ENCODE data around the gene NAB1.

The NAB1 gene

DNA sequence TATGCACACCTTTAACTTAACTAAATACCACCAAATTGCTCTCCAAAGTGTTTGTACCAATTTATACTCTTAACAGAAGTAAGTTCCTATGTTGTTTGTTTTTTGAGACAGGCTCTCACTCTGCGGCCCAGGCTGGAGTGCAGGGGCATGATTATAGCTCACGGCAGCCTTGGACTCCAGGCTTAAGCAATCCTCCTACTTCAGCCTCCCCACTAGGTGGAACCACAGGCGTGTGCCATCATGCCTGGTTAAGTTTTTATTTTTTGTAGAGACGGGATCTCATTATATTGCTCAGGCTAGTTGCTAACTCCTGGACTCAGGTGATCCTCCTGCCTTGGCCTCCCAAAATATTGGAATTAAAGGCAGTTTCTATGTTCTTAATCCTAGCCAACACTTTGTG, 13.1 kb upstream of the NAB1 start:
- no peaks in the 10 kb centered on the region for H3K79me2 ChIP-seq (ENCODE audit: insufficient read depth, low read length)
- H3F3A ChIP-seq (ENCODE audit: insufficient read depth): no peaks in the 10 kb centered on the region
- no peak overlapping the region for H3K4me3 ChIP-seq (ENCODE audit: insufficient read depth, low read length, poor library complexity, severe bottlenecking)
- TF ChIP-seq, protein P1, sequence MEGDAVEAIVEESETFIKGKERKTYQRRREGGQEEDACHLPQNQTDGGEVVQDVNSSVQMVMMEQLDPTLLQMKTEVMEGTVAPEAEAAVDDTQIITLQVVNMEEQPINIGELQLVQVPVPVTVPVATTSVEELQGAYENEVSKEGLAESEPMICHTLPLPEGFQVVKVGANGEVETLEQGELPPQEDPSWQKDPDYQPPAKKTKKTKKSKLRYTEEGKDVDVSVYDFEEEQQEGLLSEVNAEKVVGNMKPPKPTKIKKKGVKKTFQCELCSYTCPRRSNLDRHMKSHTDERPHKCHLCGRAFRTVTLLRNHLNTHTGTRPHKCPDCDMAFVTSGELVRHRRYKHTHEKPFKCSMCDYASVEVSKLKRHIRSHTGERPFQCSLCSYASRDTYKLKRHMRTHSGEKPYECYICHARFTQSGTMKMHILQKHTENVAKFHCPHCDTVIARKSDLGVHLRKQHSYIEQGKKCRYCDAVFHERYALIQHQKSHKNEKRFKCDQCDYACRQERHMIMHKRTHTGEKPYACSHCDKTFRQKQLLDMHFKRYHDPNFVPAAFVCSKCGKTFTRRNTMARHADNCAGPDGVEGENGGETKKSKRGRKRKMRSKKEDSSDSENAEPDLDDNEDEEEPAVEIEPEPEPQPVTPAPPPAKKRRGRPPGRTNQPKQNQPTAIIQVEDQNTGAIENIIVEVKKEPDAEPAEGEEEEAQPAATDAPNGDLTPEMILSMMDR (IDR thresholded peaks at IDR 0.05; ENCODE audit: insufficient read depth, low read length, poor library complexity, severe bottlenecking): no peak
- TF ChIP-seq EZH2phosphoT487 (conservative IDR thresholded peaks at IDR 0.05; ENCODE audit: low read length): no peak
- no peaks in the 10 kb centered on the region for H3K36me3 ChIP-seq (ENCODE audit: low read length)
- no peak overlapping the region for H3K4me2 ChIP-seq (ENCODE audit: low read depth, low read length, poor library complexity, severe bottlenecking)
- H4K20me1 ChIP-seq (ENCODE audit: low read depth, low read length): no peaks in the 10 kb centered on the region
- H3K27me3 ChIP-seq (ENCODE audit: low read length): no peaks in the 10 kb centered on the region
- no peak overlapping the region for H2AFZ ChIP-seq (ENCODE audit: low read depth, low read length, severe bottlenecking)
- H3K9me2 ChIP-seq (replicated peaks; ENCODE audit: insufficient read depth, low read length): no peaks in the 10 kb centered on the region
- H3K27ac ChIP-seq (ENCODE audit: low read depth, low read length): no peak overlapping the region
- no peaks in the 10 kb centered on the region for H3K9me3 ChIP-seq (ENCODE audit: insufficient read depth, low read length)
- no peak overlapping the region for H3K9ac ChIP-seq (ENCODE audit: low read length)

DNA sequence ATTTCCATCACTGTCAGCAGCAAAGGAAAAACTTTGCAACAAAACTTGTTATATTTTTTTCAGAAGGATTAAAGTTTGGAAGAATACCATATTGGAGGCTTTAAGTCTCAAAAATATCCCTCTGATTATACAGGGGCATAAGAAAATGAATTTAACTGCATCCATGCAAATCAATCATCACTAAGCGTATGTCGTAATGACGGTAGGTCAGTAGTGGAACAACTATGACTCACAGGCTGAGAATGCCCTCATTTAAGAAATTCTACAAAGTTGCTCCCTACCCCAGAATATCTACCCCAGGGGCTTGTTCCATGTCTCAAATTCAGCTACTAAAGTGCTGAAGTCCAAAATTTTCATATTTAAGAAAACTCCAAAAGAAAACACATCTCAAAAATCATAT, 12.5 kb upstream of the NAB1 start:
- no peaks in the 10 kb centered on the region for H4K20me1 ChIP-seq (ENCODE audit: low read depth, low read length)
- H3K4me2 ChIP-seq (ENCODE audit: low read depth, low read length, poor library complexity, severe bottlenecking): no peak overlapping the region
- H3K36me3 ChIP-seq (ENCODE audit: low read length): no peaks in the 10 kb centered on the region
- H2AFZ ChIP-seq (ENCODE audit: low read depth, low read length, severe bottlenecking): no peak overlapping the region
- H3K4me3 ChIP-seq (ENCODE audit: insufficient read depth, low read length, poor library complexity, severe bottlenecking): no peak overlapping the region
- TF ChIP-seq EZH2phosphoT487 (conservative IDR thresholded peaks at IDR 0.05; ENCODE audit: low read length): no peak
- TF ChIP-seq, protein P1 (IDR thresholded peaks at IDR 0.05; ENCODE audit: insufficient read depth, low read length, poor library complexity, severe bottlenecking): no peak
- no peak overlapping the region for H3K9ac ChIP-seq (ENCODE audit: low read length)
- H3K79me2 ChIP-seq (ENCODE audit: insufficient read depth, low read length): no peaks in the 10 kb centered on the region
- no peaks in the 10 kb centered on the region for H3F3A ChIP-seq (ENCODE audit: insufficient read depth)
- no peaks in the 10 kb centered on the region for H3K9me3 ChIP-seq (ENCODE audit: insufficient read depth, low read length)
- no peak overlapping the region for H3K27ac ChIP-seq (ENCODE audit: low read depth, low read length)
- no peaks in the 10 kb centered on the region for H3K9me2 ChIP-seq (replicated peaks; ENCODE audit: insufficient read depth, low read length)
- H3K27me3 ChIP-seq (ENCODE audit: low read length): no peaks in the 10 kb centered on the region

DNA sequence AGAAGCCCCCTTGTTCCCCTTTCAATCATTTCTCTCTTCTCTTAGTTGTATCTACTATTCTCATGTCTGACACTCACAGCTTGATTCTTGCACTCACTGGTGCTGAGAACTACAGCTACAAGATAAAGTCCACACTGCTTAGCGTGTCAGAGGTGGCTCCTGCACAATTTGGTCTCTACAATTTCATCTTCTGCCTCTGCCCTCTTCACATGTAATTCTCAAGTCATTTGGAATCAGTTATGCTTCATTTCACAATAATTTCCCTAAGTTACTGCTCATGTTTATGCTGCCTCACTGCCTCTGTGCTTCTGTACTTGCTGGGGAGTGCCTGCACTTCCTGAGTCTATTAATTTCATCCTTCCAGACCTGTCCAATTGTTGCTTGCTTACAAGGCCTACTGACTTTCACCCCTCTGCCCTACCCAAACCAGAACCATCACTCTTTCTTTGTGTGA, 11.6 kb upstream of the NAB1 start:
- no peaks in the 10 kb centered on the region for H3K36me3 ChIP-seq (ENCODE audit: low read length)
- no peaks in the 10 kb centered on the region for H3K9me3 ChIP-seq (ENCODE audit: insufficient read depth, low read length)
- no peak overlapping the region for H3K4me3 ChIP-seq (ENCODE audit: insufficient read depth, low read length, poor library complexity, severe bottlenecking)
- no peaks in the 10 kb centered on the region for H3K9me2 ChIP-seq (replicated peaks; ENCODE audit: insufficient read depth, low read length)
- no peak overlapping the region for H3K4me2 ChIP-seq (ENCODE audit: low read depth, low read length, poor library complexity, severe bottlenecking)
- H2AFZ ChIP-seq (ENCODE audit: low read depth, low read length, severe bottlenecking): no peak overlapping the region
- H3K9ac ChIP-seq (ENCODE audit: low read length): no peak overlapping the region
- no peaks in the 10 kb centered on the region for H3K27me3 ChIP-seq (ENCODE audit: low read length)
- H3K79me2 ChIP-seq (ENCODE audit: insufficient read depth, low read length): no peaks in the 10 kb centered on the region
- no peak for TF ChIP-seq EZH2phosphoT487 (conservative IDR thresholded peaks at IDR 0.05; ENCODE audit: low read length)
- TF ChIP-seq, protein P1 (IDR thresholded peaks at IDR 0.05; ENCODE audit: insufficient read depth, low read length, poor library complexity, severe bottlenecking): no peak
- H3K27ac ChIP-seq (ENCODE audit: low read depth, low read length): no peak overlapping the region
- no peaks in the 10 kb centered on the region for H3F3A ChIP-seq (ENCODE audit: insufficient read depth)
- no peaks in the 10 kb centered on the region for H4K20me1 ChIP-seq (ENCODE audit: low read depth, low read length)
